PFSK-1 (cell line): ENCODE measurements around the gene LTBP3.
A peak's percentile ranks its signal among the peaks of the same experiment; 100 is the strongest.

ENCODE experiments used
- FOXP2 ChIP-seq: optimal IDR thresholded peaks from 2 replicates; pipeline ENCODE3; 2011; ENCODE audit warnings: borderline replicate concordance, control low read depth, inconsistent platforms; ENCODE audit not compliant: insufficient read depth; ENCODE audit errors: extremely low read length, extremely low read depth
- POLR2AphosphoS5 ChIP-seq: IDR thresholded peaks from 2 replicates; pipeline ENCODE4 v1.6.1; 2012; ENCODE audit warnings: low read depth, mild to moderate bottlenecking, control low read depth, low read length, moderate library complexity
- REST ChIP-seq, 2 experiments: IDR thresholded peaks; 2 replicates each; pipeline versions ENCODE4 v1.6.1 to v1.8.0; 2011 to 2012; ENCODE audit warnings: low read depth in 2 of 2, low read length in 2 of 2, control low read depth in 1 of 2, inconsistent platforms in 1 of 2, mild to moderate bottlenecking in 1 of 2, moderate library complexity in 1 of 2; ENCODE audit not compliant: insufficient read depth in 1 of 2
- SIN3A ChIP-seq: IDR thresholded peaks from 2 replicates; pipeline ENCODE4 v1.6.1; 2012; ENCODE audit warnings: mild to moderate bottlenecking, low read length, moderate library complexity, borderline replicate concordance; ENCODE audit not compliant: insufficient read depth
- TAF1 ChIP-seq: IDR thresholded peaks from 2 replicates; pipeline ENCODE4 v1.6.1; 2012; ENCODE audit warnings: low read length, control low read depth, borderline replicate concordance; ENCODE audit not compliant: insufficient read depth

Gene LTBP3

GRCh38 chr11:65562020-65562419 is 3.9 kb upstream of the LTBP3 start:
- no peak for TF ChIP-seq REST (IDR thresholded peaks at IDR 0.05; ENCODE audit: insufficient read depth in 1 of 2, low read depth in 2 of 2, low read length in 2 of 2)
- no peak for TF ChIP-seq SIN3A
- TF ChIP-seq POLR2AphosphoS5, result no peak
- no peak for TF ChIP-seq FOXP2
- TF ChIP-seq TAF1, result no peak

GRCh38 chr11:65560555-65561418 is 2.6 kb upstream of the LTBP3 start:
- no peak for TF ChIP-seq SIN3A
- TF ChIP-seq FOXP2, result no peak
- no peak for TF ChIP-seq TAF1
- TF ChIP-seq POLR2AphosphoS5, result peak; percentile 63; the same call in 1 of the 2 replicates
- TF ChIP-seq REST (IDR thresholded peaks at IDR 0.05; ENCODE audit: insufficient read depth in 1 of 2, low read depth in 2 of 2, low read length in 2 of 2), result no peak

DNA sequence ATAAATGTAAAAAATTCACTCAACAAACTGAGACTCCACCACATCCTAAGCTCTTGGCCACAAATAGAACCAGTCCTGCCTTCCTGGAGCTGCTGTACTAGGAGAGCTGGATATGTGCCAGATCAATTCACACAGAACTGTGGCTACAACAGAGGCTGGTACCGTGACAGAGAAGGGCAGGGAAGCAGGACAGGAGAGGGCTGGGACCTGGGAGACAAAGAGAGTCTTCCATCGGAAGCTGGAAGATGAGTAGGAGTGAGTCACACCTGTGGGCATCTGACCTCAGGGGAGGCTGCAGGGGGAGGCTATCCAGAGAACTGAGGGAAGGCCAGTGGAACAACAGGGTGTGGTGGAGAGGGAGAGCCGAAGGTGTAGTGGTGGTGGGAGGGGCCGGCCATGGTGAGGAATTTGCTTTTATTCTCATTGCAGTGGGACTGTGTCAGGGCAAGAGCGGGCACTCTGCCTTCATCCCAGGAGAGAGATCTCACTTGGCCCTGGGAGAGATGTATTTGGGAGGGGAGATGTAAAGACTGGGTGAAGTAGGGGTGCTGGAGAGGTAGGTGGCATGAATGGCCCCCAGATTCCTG is 1.9 kb upstream of the LTBP3 start:
- TF ChIP-seq POLR2AphosphoS5 (no peak), REST (IDR thresholded peaks at IDR 0.05; ENCODE audit: insufficient read depth in 1 of 2, low read depth in 2 of 2, low read length in 2 of 2) (no peak), FOXP2 (peak; percentile 35)

GRCh38 chr11:65559535-65559934 is 1.4 kb upstream of the LTBP3 start:
- TF ChIP-seq TAF1, result no peak
- TF ChIP-seq POLR2AphosphoS5, result no peak

DNA sequence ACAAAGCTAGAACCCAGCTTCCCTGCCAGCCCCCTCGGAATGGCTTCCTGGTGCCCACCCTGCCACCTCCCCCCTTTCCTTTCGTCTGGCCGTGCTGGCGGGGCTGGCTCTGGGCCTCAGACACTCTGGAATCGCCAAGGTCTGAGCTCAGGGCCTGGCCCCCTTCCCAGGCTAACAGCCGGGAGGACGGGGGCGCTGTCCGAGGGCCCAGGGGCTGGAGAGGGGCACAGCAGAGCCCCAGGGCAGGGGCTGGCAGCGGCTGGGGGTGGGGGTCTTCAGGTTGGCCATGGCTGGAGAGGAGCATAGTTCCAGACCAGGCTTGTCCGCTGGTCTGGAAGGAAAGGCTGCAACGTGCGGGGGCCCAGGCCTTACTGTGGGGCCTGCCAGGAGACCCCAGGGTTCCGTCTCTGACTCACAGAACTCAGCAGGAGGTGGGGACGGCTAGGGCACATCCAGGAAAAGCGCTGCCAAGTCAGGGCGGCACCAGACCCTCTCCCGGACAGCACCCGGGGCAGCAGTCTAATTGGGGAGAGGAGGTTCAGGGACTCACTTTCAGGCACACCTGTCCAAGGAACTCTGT is 861 bp upstream of the LTBP3 start:
- no peak for TF ChIP-seq POLR2AphosphoS5
- no peak for TF ChIP-seq REST (IDR thresholded peaks at IDR 0.05; ENCODE audit: insufficient read depth in 1 of 2, low read depth in 2 of 2, low read length in 2 of 2)
- TF ChIP-seq TAF1, result no peak
- no peak for TF ChIP-seq FOXP2
- TF ChIP-seq SIN3A, result no peak
